ENCODE measurements around the gene MRPL49. TPM values are rescaled to one million over a fixed set of nuclear protein-coding genes. Genes with fewer than 3 reads are reported as not detected.

MRPL49 gene
- total and polyA plus RNA-seq, 2 of the 13 experiments (the other 11 are each of a cell fraction or from before 2014, with no cell fraction given) = 39.2 to 53.3 TPM

DNA sequence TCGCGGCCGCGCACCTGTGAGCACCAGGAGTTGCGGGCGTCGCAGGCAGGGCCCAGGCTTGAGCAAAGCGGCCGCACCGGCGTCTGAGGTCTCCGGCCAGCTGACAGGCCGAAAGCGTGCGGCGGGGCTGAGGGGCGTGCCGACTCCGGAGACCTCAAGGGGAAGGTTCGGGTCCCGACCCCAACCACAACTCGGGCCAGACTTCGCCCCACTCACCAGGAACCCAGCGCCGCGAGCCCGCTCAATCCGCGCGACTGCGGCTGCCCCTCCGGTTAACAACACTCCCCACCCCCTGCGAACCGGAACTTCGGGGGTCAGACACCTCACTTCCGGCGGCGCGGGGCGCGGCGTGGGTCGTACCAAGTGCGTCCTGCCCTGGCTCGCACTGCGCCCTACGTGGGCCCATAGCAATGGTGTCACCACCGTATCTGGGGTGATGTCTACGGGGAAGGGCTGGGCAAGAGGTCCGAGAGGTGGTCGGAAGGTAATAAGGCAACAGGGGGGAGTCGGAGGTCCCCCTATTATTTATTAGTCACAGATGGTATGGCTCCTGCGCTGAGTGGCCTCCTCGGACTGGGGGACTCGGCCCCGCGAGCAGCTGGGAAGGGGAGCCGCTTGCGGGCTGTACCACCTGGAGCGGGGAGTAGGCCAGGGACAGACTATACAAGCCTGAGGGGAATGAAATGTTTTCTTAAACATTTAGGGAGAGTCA is 12.3 kb downstream of the MRPL49 start, which contains the start of gene SYVN1 (continued):
- TF ChIP-seq, protein P1, sequence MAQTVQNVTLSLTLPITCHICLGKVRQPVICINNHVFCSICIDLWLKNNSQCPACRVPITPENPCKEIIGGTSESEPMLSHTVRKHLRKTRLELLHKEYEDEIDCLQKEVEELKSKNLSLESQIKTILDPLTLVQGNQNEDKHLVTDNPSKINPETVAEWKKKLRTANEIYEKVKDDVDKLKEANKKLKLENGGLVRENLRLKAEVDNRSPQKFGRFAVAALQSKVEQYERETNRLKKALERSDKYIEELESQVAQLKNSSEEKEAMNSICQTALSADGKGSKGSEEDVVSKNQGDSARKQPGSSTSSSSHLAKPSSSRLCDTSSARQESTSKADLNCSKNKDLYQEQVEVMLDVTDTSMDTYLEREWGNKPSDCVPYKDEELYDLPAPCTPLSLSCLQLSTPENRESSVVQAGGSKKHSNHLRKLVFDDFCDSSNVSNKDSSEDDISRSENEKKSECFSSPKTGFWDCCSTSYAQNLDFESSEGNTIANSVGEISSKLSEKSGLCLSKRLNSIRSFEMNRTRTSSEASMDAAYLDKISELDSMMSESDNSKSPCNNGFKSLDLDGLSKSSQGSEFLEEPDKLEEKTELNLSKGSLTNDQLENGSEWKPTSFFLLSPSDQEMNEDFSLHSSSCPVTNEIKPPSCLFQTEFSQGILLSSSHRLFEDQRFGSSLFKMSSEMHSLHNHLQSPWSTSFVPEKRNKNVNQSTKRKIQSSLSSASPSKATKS (CRISPR knock-in tag; IDR thresholded peaks at IDR 0.05) = no peak
- TF ChIP-seq ZNF512B (CRISPR knock-in tag; IDR thresholded peaks at IDR 0.05; ENCODE audit: borderline replicate concordance) = no peak
- no peak for TF ChIP-seq ZNF383 (CRISPR knock-in tag; IDR thresholded peaks at IDR 0.05; ENCODE audit: borderline replicate concordance)
- peak; percentile 65 for TF ChIP-seq ZNF407 (CRISPR knock-in tag; IDR thresholded peaks at IDR 0.05; ENCODE audit: not compliant biosample characterization)
- TF ChIP-seq MAZ (IDR thresholded peaks at IDR 0.05; ENCODE audit: borderline replicate concordance, low read depth, low read length) = peak; percentile 90; the same call in 1 of the 2 replicates
- peak; percentile 88 for TF ChIP-seq MAZ (CRISPR knock-in tag; IDR thresholded peaks at IDR 0.05; ENCODE audit: low read depth)
- 0 out of 2 replicates have a peak, but pooled peaks have one; percentile 65 for TF ChIP-seq KLF11 (CRISPR knock-in tag; IDR thresholded peaks at IDR 0.05)
- TF ChIP-seq SP4 (CRISPR knock-in tag; IDR thresholded peaks at IDR 0.05) = peak; percentile 66; the same call in 1 of the 2 replicates
- no peak for TF ChIP-seq MTA3 (CRISPR knock-in tag; IDR thresholded peaks at IDR 0.05)
- no peak for TF ChIP-seq ZBTB4 (CRISPR knock-in tag; IDR thresholded peaks at IDR 0.05; ENCODE audit: borderline replicate concordance)
- peak; percentile 43; the same call in 1 of the 2 replicates for TF ChIP-seq CHCHD3 (CRISPR knock-in tag; IDR thresholded peaks at IDR 0.05)

All from HepG2 (cell line).